ENCODE data around the gene TEX14. TPM values are rescaled to one million over a fixed set of nuclear protein-coding genes. Genes with fewer than 3 reads are reported as not detected.
"Not testable (repeated sequence)": the region's sequence is repeated elsewhere in the genome, so short reads cannot be mapped to it uniquely, and the experiment has no call there.

Gene TEX14
- total RNA-seq, 1 experiment from 2014 or later = not detected

- POLR2A ChIA-PET = interaction anchor here (0.6 kb wide), 1 partner anchor 14 kb away, joined by 5 read pairs; no protein-coding TSS in a partner anchor
- CTCF ChIA-PET = no interaction called here
- intact Hi-C loops (cut with micrococcal nuclease) = no loop called here
These were observed 27.5 kb downstream of the TEX14 start for GRCh38 chr17:58664302-58664701.

GRCh38 chr17:58661499-58661898 lies 30.3 kb downstream of the TEX14 start:
- Mint-ChIP-seq H3K36me3 (ENCODE audit: insufficient read depth, unreplicated experiment) (peaks cover 8% of the 10 kb centered on the region), H3K4me3 (ENCODE audit: unreplicated experiment) (no peak overlapping the region), H3K4me1 (ENCODE audit: insufficient read depth, unreplicated experiment) (peaks cover 13% of the 10 kb centered on the region), H3K9me3 (ENCODE audit: unreplicated experiment) (no peaks in the 10 kb centered on the region), H3K27me3 (ENCODE audit: insufficient read depth, unreplicated experiment) (no peaks in the 10 kb centered on the region), H3K27ac (ENCODE audit: low read depth, unreplicated experiment) (no peak overlapping the region)
- no TSS peak for BruUV-seq (replicated peaks)
- intact Hi-C loops (cut with micrococcal nuclease) = no loop called here
- CTCF ChIA-PET = no interaction called here
- POLR2A ChIA-PET = interaction anchor here (0.6 kb wide), 1 partner anchor 21 kb away, joined by 3 read pairs; no protein-coding TSS in a partner anchor
- DNase-seq (ENCODE audit: unreplicated experiment) = no peak
- TF ChIP-seq, protein P1, sequence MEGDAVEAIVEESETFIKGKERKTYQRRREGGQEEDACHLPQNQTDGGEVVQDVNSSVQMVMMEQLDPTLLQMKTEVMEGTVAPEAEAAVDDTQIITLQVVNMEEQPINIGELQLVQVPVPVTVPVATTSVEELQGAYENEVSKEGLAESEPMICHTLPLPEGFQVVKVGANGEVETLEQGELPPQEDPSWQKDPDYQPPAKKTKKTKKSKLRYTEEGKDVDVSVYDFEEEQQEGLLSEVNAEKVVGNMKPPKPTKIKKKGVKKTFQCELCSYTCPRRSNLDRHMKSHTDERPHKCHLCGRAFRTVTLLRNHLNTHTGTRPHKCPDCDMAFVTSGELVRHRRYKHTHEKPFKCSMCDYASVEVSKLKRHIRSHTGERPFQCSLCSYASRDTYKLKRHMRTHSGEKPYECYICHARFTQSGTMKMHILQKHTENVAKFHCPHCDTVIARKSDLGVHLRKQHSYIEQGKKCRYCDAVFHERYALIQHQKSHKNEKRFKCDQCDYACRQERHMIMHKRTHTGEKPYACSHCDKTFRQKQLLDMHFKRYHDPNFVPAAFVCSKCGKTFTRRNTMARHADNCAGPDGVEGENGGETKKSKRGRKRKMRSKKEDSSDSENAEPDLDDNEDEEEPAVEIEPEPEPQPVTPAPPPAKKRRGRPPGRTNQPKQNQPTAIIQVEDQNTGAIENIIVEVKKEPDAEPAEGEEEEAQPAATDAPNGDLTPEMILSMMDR (IDR thresholded peaks at IDR 0.05; ENCODE audit: unreplicated experiment) = no peak

More at GRCh38 chr17:58664302-58664701, 27.5 kb downstream of the TEX14 start:
- Mint-ChIP-seq H3K9me3 (ENCODE audit: unreplicated experiment) (no peaks in the 10 kb centered on the region), H3K27me3 (ENCODE audit: insufficient read depth, unreplicated experiment) (no peaks in the 10 kb centered on the region), H3K27ac (ENCODE audit: low read depth, unreplicated experiment) (no peak overlapping the region), H3K4me3 (ENCODE audit: unreplicated experiment) (no peak overlapping the region), H3K36me3 (ENCODE audit: insufficient read depth, unreplicated experiment) (peaks cover 1% of the 10 kb centered on the region), H3K4me1 (ENCODE audit: insufficient read depth, unreplicated experiment) (no peaks in the 10 kb centered on the region)
- no TSS peak for BruUV-seq (replicated peaks)
- TF ChIP-seq, protein P1 (IDR thresholded peaks at IDR 0.05; ENCODE audit: unreplicated experiment) = no peak
- no peak for DNase-seq (ENCODE audit: unreplicated experiment)

DNA sequence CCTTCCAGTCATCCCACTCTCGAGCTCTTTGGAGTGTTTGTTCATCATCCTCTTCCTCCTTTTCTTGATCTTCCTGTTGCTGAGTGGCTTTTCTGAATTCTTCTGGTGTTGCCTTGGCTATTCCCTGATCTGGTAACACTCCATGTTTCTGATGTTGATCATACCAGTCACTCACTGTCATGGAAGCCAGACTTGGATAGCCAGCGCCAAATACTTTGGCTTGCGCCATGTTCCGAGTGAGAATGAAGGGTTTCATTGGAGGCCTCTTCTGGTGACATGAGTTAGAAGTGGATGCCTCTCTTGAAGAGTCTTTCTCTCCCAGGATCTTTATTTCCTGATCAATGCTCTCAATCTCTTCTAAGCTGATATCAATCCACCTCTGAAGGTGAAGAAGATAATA lies 31.2 kb downstream of the TEX14 start:
- POLR2A ChIA-PET = interaction anchor here (0.9 to 4.1 kb wide), 5 partner anchors 18 to 142 kb away, joined by 3 to 83 read pairs (median 13); partner anchors contain the start of genes RAD51C and TEX14
- peaks cover 8% of the 10 kb centered on the region for H3K36me3 Mint-ChIP-seq (ENCODE audit: insufficient read depth, unreplicated experiment)
- peaks cover 13% of the 10 kb centered on the region for H3K4me1 Mint-ChIP-seq (ENCODE audit: insufficient read depth, unreplicated experiment)
- TF ChIP-seq, protein P1 (IDR thresholded peaks at IDR 0.05; ENCODE audit: unreplicated experiment) = no peak
- DNase-seq (ENCODE audit: unreplicated experiment) = no peak
- H3K27me3 Mint-ChIP-seq (ENCODE audit: insufficient read depth, unreplicated experiment) = no peaks in the 10 kb centered on the region
- intact Hi-C loops (cut with micrococcal nuclease) = no loop called here
- CTCF ChIA-PET = interaction anchor here (0.5 kb wide), 1 partner anchor 862 kb away, joined by 3 read pairs; no protein-coding TSS in a partner anchor
- no TSS peak for BruUV-seq (replicated peaks)
- H3K4me3 Mint-ChIP-seq (ENCODE audit: unreplicated experiment) = peak overlapping the region; percentile 41
- no peaks in the 10 kb centered on the region for H3K9me3 Mint-ChIP-seq (ENCODE audit: unreplicated experiment)
- no peak overlapping the region for H3K27ac Mint-ChIP-seq (ENCODE audit: low read depth, unreplicated experiment)

DNA sequence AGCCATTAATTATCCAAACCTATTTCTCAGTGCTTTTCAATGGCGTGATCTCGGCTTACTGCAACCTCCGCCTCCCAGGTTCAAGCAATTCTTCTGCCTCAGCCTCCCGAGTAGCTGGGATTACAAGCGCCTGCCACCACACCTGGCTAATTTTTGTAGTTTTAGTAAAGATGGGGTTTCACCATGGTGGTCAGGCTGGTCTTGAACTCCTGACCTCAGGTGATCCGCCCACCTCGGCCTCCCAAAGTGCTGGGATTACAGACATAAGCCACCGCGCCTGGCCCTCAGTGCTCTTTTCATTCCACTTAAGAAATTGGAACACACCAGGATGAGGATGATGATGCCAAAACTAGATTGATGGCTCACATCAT lies 32.1 kb downstream of the TEX14 start:
- Mint-ChIP-seq H3K4me1 (ENCODE audit: insufficient read depth, unreplicated experiment) (peaks cover 13% of the 10 kb centered on the region), H3K4me3 (ENCODE audit: unreplicated experiment) (peak overlapping the region; percentile 69), H3K27ac (ENCODE audit: low read depth, unreplicated experiment) (peak overlapping the region; percentile 99)
- CTCF ChIA-PET = interaction anchor here (1.0 to 1.2 kb wide), 2 partner anchors 23 to 83 kb away, joined by 3 to 4 read pairs; no protein-coding TSS in a partner anchor
- H3K36me3 Mint-ChIP-seq (ENCODE audit: insufficient read depth, unreplicated experiment); H3K27me3 Mint-ChIP-seq (ENCODE audit: insufficient read depth, unreplicated experiment); BruUV-seq (replicated peaks); H3K9me3 Mint-ChIP-seq (ENCODE audit: unreplicated experiment); DNase-seq (ENCODE audit: unreplicated experiment): not testable (repeated sequence)
- POLR2A ChIA-PET = interaction anchor here (0.6 to 4.1 kb wide), 10 partner anchors 8 to 476 kb away, joined by 3 to 83 read pairs (median 4); partner anchors contain the start of genes RAD51C and TEX14
- intact Hi-C loops (cut with micrococcal nuclease) = loop anchor here (1.0 kb wide), 3 partner anchors 20 to 141 kb away; no protein-coding TSS in a partner anchor
